Fibroblast of skin of left biceps (primary cell): ENCODE results near the gene COL11A1.
A peak's percentile ranks its signal among the peaks of the same experiment; 100 is the strongest.

Experiments
- DNase-seq, 2 experiments: peaks; one replicate each; pipeline ENCODE4 v3.0.0-alpha.2; 2013; ENCODE audit warnings: low read depth in 2 of 2

COL11A1 gene

DNA sequence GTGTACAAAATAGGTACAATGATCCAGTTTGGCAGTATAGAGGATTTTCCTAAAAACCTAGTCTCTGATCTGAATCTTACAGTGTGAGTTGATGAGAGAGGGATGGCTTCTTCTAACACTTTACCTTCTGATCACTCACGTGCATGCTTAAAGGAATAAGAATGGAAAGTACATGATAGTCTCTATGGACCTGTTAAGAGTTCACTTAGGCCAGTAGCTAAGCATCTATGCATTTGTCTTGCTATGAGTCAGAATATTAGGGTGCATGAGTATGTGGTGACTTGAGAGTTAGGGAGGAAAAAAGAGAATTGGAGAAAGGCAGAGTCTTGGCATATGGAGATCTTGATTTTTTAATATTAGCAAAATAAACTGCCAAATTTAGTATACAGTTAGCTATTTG is 206.3 kb downstream of the COL11A1 start:
- DNase-seq: no peak

DNA sequence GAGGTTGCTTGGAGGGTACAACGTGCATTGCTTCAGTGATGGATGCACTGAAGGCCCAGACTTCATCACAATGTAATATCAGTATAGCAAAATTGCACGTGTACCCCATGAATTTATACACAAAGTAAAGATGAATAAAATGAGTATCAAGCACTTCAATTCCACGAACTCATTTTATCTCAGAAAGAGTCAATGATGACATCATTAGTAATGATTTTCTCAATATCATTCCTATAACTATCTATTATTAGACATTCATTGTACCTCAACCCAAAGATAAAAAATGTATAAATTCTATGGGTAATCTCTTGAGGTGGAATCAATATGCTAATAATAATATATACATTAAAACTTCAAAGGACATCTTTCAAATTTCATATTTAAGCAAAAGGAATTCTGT is 208.4 kb downstream of the COL11A1 start:
- no peak for DNase-seq

GRCh38 chr1:102897557-102897956 is 210.8 kb downstream of the COL11A1 start:
- peak in 1 of 2 experiments; percentile 29 for DNase-seq

DNA sequence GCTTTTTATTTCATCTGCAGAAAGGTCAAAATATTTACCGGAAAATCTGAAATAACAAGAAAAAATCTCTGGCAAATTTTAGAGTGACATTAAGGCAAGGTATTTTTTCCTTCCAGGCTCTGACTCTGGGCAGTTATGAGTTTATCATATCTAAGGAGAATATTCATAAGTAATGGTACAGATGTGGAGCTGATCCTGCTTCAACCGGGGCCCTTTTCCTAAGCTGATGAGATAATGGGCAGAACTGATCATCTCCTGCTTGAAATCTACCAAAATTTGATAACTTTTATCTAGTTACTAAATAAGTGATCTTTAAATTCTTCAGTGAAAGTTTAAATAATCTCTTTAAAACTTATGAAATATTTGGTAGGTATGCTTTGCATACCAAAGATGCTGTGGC is 211.6 kb downstream of the COL11A1 start:
- DNase-seq: no peak

- no peak for DNase-seq
Observed at GRCh38 chr1:102896286-102896685, 212.0 kb downstream of the COL11A1 start.

DNA sequence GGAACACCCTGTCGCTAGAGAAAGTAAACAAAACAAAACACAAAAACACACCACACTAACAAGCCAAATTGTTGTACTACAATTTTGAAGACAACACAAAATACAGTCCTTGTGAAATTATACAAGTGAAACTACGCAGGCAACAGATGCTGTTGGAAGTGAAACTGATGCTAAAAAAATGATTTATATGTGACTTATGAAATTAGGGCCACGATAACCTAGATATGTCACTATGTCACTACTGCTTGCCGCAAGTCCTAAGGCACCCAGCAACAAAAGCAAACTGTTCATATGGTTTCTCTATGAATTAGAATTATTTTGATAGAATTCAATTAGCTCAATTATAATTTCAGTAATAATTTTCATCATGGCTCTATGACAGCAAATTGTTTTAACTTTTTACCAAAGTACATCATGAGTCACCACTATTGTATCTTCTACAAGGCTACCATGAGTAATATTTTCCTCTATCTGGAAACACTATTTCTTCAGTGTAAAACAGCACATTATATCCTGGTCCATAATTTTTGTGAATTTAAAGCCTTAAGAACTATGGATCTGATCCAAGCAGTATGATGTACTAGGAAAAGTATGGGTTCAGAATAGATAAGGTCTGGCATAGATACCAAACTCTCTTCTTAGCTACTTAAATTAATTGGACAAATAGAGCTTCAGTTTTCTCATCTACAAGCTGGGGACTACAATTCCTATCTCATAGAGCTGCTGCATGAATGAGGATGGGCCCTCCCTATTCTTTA is 216.3 kb downstream of the COL11A1 start:
- DNase-seq: peak; percentile 56 to 64

DNA sequence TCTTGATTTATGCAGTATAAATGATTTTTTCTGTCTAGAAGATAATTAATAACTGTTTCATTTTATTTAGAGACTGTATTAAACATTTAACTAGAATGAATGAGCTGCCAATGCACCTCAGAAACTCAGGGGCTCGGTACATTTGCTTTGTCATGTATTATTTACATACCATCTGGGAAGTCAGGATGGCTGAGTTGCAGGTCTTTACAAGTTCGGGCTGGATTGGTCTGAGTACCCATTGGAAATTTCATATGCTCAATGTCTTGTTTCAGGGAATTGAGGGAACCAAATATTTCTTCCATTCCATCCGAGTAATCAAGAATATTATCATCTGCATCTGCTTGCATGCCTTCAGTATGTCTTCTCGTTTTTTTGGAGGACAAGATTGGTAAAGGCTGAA is 221.7 kb downstream of the COL11A1 start:
- no peak for DNase-seq

- no peak for DNase-seq
Observed at GRCh38 chr1:102884238-102884637, 224.1 kb downstream of the COL11A1 start.

DNA sequence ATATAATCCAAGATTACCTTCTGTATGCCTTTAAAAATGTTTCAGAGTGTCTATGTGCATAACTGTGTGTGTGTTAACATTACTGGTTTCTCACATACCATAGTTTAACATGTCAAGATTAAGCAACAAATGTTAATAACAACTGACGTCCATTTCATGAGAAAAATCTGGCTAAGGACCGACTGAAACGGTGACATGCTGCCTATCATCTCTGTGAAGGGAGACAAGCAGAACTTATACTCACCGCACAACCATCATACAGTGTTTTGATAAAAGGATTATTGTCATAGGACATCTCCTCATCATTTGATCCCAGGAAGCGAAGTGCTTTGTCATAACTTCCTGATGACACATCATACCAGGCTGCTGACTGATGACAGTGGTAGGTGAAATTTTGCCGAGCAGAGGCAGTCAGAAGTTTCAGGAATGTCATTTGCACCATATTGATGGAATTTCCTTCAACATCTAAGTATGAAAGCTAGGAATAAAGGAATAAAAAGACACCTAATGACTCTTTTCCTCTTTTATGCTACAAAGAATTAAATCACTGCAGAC is 228.8 kb downstream of the COL11A1 start:
- DNase-seq: peak; percentile 52 to 54

GRCh38 chr1:102875756-102876155 is 232.6 kb downstream of the COL11A1 start:
- DNase-seq: no peak

DNA sequence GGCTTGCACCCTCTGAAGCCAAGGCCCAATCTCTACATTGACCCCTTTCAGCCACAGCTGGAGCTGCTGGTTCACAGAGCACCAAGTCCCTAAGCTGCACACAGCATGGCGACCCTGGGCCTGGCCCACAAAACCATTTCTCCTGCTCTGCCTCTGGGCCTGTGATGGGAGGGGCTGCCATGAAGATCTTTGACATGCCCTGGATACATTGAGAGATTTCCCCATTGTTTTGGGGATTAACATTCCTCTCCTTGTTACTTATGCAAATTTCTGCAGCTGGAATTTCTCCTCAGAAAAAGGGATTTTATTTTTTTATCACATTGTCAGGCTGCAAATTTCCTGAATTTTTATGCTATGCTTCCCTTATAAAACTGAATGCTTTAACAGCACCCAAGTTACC is 235.8 kb downstream of the COL11A1 start:
- DNase-seq: no peak

- DNase-seq: no peak
Observed at GRCh38 chr1:102872097-102872496, 236.2 kb downstream of the COL11A1 start.

- DNase-seq: no peak
Observed at GRCh38 chr1:102863704-102864103, 244.6 kb downstream of the COL11A1 start.

DNA sequence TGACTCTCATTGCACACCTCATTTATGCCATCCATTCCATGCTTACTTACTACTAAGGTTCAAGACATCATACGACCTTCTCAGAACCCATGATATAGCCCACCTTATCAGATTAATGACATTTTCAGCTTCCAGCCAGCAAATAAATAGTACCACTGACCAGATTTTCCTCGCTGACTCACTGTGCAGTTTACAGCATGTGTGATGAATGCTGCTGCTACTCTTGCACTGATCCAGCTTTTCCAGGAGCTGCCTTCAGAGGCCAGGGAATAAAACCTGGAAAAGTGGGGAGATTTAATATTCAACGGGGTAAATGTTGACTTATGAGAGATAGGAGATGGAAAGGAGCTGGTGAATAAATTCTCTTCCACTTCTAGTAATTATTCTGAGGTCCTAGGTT is 247.1 kb downstream of the COL11A1 start:
- DNase-seq: no peak

DNA sequence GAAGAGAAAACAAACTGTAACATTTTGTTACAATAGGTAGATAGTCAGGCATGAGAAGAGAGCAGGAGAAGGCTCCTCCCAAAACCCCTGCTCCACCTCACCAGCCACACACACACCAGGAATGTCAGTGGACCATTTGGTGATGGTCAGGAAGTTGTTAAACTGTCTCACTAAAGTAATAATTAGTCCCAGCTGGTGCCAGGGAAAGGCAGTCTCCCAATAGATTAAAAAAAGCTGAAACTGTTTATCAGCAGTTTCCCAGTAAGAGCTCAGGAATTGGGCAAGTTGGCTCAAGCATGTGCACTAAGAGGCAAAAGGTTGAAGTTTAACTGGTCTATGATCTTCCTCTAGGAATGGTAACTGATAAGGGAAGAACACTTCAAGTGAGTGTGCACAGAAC is 249.6 kb downstream of the COL11A1 start:
- peak; percentile 55 to 64 for DNase-seq

- DNase-seq: no peak
Observed at GRCh38 chr1:102857251-102857650, 251.1 kb downstream of the COL11A1 start.

GRCh38 chr1:102853701-102854187 is 254.6 kb downstream of the COL11A1 start:
- no peak for DNase-seq

DNA sequence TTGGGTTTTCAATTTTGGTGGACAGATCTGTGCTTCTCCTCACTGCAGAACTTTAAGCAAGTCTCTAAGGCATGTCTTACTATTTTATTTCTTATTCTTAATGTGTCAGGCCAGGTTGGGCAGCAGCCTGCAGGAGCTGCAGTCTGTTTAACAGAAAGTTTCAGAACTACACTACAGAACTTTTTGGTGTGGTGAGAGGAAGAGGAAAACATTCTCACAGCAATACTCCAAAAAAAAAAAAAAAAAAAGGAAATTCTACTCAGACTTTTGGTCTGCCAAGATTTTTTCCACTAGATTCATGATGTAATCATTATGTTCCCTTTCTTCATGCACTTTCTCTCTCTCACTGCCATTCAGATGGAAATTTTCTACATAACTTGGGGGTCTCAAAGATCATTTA is 255.2 kb downstream of the COL11A1 start:
- no peak for DNase-seq

DNA sequence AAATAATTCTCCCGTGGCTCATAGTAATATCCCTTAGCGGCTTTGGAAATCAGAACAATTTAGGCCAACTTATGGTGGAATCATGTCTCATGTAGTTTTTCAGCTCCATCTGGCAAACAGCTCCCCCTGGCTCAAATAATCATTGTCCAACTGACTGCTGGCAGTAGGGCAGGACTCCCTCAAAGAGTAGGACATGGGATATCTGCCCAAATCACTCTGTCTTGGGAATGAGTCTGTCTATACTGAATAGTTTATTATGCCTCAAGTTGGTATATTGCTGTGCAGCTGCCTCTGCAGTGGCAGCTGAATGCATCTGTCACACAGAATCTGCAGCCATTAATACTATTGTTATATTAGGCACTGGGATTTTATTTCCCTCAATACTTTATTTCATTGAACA is 255.7 kb downstream of the COL11A1 start:
- no peak for DNase-seq

GRCh38 chr1:102851616-102852015 is 256.7 kb downstream of the COL11A1 start:
- DNase-seq: no peak

GRCh38 chr1:102842606-102843005 is 265.7 kb downstream of the COL11A1 start:
- DNase-seq: no peak

DNA sequence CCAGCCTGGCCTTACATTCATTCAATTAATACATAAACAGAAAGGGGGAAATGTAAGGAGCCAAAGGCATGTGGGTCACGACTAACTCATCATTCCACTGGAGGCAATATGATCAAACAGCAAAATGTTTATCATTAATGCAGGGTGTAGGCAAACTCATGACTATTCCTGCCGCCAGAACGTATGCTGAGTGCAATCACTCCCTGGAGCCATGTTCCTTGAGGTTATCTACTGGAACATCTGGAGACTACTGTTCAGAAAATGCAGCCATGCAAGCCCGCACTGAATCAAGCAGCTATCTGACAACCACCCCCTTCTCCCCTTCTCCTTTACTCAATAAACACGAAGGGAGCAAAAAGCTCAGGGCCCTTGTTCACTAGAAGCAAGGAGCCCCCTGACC is 267.6 kb downstream of the COL11A1 start:
- no peak for DNase-seq

DNA sequence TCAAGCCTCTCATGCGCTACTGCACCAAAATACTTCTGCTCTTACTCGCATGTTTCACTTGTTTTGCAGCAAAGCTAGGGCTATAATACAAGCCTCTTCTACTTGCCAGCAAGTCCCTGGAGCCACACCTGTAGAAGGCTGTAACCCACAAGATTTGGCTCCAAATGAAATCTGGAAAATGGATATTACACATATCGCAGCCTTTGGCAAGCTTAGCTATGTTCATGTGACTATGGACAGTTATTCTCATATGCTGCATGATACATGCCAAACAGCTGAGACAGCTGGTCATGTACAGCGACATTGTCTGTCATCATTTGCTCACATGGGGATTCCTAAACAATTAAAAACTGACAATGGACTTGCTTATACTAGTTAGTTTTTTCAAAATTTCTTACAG is 270.3 kb downstream of the COL11A1 start:
- DNase-seq: no peak

DNA sequence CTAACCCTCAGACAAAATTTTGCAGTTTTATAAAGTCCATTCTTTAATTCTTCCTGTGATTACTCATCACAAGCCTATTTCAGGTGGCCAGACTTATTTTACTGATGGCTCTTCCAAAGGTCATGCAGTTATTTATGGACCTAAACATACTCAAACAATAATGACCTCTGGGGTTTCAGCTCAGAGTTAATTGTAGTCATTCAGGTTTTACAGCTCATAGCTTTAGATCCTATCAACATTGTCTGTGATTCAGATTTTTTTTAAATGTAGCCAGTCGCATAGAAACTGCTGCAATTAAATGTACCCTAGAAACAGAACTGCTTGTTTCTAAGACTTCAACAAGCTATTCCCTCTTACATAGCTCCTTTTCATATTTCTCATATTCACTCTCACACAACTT is 270.8 kb downstream of the COL11A1 start:
- no peak for DNase-seq
